Measurements from ENCODE around the gene NUP160. TPM values are rescaled to one million over a fixed set of nuclear protein-coding genes. Genes with fewer than 3 reads are reported as not detected.

Gene NUP160
- total RNA-seq, 1 experiment from 2014 or later, result 89.9 TPM

DNA sequence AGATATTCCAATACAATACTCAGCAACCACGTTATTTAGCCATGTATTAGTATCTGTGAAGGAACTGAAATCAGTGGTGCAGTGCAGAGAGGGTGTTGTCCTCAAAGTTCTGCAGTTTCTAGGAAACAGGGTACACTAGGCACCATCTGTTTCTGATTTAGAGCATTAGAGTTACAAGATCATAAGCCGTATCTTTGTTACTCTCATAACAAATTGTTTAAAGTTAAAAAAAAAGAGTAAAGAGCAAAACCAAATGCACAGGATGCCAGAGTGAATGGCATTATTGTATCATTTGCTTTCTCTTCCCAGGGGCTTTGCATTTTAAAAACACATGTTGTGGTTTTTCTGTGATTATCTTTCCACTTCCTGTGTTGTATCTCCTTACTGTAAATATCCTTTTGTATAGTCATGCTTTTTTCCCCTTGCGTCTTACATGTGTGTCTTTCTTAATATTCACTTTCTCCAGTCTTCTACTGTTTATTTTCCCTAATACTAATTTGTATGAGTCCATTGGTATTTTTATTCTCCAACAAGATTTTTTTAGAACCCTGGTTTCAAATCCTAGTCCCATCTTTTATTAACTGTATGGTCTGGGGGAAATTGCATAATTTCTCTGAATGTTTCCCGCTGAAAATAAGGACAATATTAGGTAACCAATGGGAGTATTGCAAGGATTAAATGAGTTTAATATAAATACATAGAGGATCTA lies 15.2 kb upstream of the NUP160 start (continued):
- TF ChIP-seq MXD4 (CRISPR knock-in tag; IDR thresholded peaks at IDR 0.05; ENCODE audit: borderline replicate concordance), result no peak

DNA sequence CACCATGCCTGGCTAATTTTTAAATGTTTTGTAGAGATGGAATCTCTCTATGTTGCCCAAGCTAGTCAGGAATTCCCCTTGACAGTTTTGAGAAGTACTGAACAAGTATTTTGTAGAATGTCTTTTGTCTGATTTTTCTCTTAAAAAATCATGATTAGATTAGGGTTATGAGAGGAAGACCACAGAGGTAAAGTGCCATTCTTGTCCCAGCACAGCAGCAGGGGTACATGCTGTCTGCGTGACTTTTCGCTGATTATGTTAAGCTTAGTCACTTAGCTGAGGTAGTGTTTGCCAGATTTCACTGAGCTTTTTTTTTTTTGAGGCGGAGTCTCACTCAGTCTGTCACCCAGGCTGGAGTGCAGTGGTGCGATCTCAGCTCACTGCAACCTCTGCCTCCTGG lies 13.6 kb upstream of the NUP160 start:
- Mint-ChIP-seq H3K27me3 (ENCODE audit: low read depth) (no peaks in the 10 kb centered on the region; the same call in 1 of the 2 replicates), H3K27ac (no peak overlapping the region), H3K4me3 (no peak overlapping the region), H3K9me3 (no peaks in the 10 kb centered on the region), H3K4me1 (no peaks in the 10 kb centered on the region), H3K36me3 (no peaks in the 10 kb centered on the region)
- ATAC-seq (no peak), DNase-seq (ENCODE audit: low spot score) (no peak)
- TF ChIP-seq ZNF671 (CRISPR knock-in tag; IDR thresholded peaks at IDR 0.05) (no peak), ZNF219 (CRISPR knock-in tag; IDR thresholded peaks at IDR 0.05; ENCODE audit: borderline replicate concordance) (no peak), TCF7 (CRISPR knock-in tag; IDR thresholded peaks at IDR 0.05; ENCODE audit: low read depth) (no peak), FOXP1 (CRISPR knock-in tag; IDR thresholded peaks at IDR 0.05; ENCODE audit: borderline replicate concordance) (no peak), TP53 (CRISPR knock-in tag; IDR thresholded peaks at IDR 0.05) (no peak), ZBTB21 (CRISPR knock-in tag; IDR thresholded peaks at IDR 0.05; ENCODE audit: borderline replicate concordance) (no peak), PRRX2 (CRISPR knock-in tag; IDR thresholded peaks at IDR 0.05) (no peak), SMAD4 (CRISPR knock-in tag; IDR thresholded peaks at IDR 0.05) (no peak)
- TF ChIP-seq, protein P1, sequence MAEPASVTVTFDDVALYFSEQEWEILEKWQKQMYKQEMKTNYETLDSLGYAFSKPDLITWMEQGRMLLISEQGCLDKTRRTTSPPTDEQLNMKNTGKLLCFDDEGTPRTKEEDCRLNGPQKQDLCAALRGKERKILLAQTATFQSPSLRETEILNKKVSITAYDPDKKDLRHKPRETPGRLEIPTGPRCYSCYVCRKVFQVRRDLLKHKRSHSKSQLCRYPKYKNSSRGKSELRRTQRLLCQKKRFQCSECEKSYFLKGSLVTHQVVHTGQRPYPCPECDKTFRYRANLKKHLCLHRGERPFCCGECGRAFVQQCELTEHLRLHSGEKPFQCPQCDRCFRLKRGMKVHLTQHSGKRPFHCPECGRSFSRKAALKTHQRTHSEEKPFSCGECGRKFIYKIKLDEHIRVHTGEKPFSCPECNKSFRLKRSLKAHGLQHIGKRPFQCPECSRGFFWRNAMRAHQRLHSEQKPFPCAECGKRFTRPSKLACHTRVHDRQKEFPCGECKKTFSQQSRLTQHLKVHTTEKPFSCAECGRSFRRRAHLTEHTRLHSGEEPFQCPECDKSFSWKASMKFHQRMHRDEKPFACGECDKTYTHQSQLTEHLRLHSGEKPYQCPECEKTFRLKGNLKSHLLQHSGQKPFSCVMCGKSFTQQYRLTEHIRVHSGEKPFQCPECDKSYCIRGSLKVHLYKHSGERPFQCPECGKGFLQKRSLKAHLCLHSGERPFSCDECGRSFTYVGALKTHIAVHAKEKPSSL (CRISPR knock-in tag; conservative IDR thresholded peaks at IDR 0.05), result no peak
- TF ChIP-seq, protein P2, sequence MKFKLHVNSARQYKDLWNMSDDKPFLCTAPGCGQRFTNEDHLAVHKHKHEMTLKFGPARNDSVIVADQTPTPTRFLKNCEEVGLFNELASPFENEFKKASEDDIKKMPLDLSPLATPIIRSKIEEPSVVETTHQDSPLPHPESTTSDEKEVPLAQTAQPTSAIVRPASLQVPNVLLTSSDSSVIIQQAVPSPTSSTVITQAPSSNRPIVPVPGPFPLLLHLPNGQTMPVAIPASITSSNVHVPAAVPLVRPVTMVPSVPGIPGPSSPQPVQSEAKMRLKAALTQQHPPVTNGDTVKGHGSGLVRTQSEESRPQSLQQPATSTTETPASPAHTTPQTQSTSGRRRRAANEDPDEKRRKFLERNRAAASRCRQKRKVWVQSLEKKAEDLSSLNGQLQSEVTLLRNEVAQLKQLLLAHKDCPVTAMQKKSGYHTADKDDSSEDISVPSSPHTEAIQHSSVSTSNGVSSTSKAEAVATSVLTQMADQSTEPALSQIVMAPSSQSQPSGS (CRISPR knock-in tag; IDR thresholded peaks at IDR 0.05; ENCODE audit: borderline replicate concordance, low read depth), result no peak
- TF ChIP-seq, protein P3, sequence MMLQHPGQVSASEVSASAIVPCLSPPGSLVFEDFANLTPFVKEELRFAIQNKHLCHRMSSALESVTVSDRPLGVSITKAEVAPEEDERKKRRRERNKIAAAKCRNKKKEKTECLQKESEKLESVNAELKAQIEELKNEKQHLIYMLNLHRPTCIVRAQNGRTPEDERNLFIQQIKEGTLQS (CRISPR knock-in tag; conservative IDR thresholded peaks at IDR 0.05), result no peak
- TF ChIP-seq, protein P4, sequence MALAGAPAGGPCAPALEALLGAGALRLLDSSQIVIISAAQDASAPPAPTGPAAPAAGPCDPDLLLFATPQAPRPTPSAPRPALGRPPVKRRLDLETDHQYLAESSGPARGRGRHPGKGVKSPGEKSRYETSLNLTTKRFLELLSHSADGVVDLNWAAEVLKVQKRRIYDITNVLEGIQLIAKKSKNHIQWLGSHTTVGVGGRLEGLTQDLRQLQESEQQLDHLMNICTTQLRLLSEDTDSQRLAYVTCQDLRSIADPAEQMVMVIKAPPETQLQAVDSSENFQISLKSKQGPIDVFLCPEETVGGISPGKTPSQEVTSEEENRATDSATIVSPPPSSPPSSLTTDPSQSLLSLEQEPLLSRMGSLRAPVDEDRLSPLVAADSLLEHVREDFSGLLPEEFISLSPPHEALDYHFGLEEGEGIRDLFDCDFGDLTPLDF (CRISPR knock-in tag; IDR thresholded peaks at IDR 0.05), result no peak
- TF ChIP-seq, protein P5, sequence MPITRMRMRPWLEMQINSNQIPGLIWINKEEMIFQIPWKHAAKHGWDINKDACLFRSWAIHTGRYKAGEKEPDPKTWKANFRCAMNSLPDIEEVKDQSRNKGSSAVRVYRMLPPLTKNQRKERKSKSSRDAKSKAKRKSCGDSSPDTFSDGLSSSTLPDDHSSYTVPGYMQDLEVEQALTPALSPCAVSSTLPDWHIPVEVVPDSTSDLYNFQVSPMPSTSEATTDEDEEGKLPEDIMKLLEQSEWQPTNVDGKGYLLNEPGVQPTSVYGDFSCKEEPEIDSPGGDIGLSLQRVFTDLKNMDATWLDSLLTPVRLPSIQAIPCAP (CRISPR knock-in tag; IDR thresholded peaks at IDR 0.05), result no peak
- TF ChIP-seq, protein P6, sequence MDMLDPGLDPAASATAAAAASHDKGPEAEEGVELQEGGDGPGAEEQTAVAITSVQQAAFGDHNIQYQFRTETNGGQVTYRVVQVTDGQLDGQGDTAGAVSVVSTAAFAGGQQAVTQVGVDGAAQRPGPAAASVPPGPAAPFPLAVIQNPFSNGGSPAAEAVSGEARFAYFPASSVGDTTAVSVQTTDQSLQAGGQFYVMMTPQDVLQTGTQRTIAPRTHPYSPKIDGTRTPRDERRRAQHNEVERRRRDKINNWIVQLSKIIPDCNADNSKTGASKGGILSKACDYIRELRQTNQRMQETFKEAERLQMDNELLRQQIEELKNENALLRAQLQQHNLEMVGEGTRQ (CRISPR knock-in tag; IDR thresholded peaks at IDR 0.05), result no peak
- ChIA-PET POLR2A (no interaction called here), CTCF (interaction anchor here (1.2 kb wide), 1 partner anchor 9 kb away, joined by 5 read pairs; no protein-coding TSS in a partner anchor)

DNA sequence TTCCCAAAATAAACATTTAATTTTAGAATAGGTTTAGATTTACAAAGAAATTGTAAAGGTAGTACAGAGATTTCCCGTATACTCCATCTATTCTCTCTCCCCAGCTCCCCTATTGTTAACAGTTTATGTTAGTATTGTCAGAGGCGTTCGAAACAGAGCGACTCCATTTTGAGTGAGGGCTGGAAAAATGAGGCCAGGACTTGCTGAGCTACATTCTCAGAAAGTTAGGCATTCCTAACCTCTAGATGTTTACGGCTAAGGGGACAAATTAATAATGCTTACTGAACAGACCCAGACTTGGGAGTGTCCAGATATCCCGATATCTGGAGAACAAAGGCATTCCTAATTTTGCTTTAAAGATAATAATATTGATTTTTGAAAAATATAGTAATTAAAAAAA lies 12.4 kb upstream of the NUP160 start:
- no peak overlapping the region for H3K4me3 Mint-ChIP-seq
- POLR2A ChIA-PET, result interaction anchor here (0.6 kb wide), 1 partner anchor 187 kb away, joined by 4 read pairs; no protein-coding TSS in a partner anchor
- no peak for ATAC-seq
- no peak overlapping the region for H3K27ac Mint-ChIP-seq
- H3K4me1 Mint-ChIP-seq, result no peaks in the 10 kb centered on the region
- H3K27me3 Mint-ChIP-seq (ENCODE audit: low read depth), result no peaks in the 10 kb centered on the region; the same call in none of the 2 replicates
- CTCF ChIA-PET, result no interaction called here
- H3K36me3 Mint-ChIP-seq, result no peaks in the 10 kb centered on the region
- DNase-seq (ENCODE audit: low spot score), result no peak
- H3K9me3 Mint-ChIP-seq, result no peaks in the 10 kb centered on the region
- TF ChIP-seq HMGA2 (CRISPR knock-in tag; IDR thresholded peaks at IDR 0.05) (no peak), TEAD4 (CRISPR knock-in tag; IDR thresholded peaks at IDR 0.05) (no peak), ESRRA (CRISPR knock-in tag; IDR thresholded peaks at IDR 0.05; ENCODE audit: borderline replicate concordance) (no peak)
- TF ChIP-seq, protein P7, sequence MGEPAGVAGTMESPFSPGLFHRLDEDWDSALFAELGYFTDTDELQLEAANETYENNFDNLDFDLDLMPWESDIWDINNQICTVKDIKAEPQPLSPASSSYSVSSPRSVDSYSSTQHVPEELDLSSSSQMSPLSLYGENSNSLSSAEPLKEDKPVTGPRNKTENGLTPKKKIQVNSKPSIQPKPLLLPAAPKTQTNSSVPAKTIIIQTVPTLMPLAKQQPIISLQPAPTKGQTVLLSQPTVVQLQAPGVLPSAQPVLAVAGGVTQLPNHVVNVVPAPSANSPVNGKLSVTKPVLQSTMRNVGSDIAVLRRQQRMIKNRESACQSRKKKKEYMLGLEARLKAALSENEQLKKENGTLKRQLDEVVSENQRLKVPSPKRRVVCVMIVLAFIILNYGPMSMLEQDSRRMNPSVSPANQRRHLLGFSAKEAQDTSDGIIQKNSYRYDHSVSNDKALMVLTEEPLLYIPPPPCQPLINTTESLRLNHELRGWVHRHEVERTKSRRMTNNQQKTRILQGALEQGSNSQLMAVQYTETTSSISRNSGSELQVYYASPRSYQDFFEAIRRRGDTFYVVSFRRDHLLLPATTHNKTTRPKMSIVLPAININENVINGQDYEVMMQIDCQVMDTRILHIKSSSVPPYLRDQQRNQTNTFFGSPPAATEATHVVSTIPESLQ (CRISPR knock-in tag; IDR thresholded peaks at IDR 0.05), result no peak
- TF ChIP-seq, protein P8, sequence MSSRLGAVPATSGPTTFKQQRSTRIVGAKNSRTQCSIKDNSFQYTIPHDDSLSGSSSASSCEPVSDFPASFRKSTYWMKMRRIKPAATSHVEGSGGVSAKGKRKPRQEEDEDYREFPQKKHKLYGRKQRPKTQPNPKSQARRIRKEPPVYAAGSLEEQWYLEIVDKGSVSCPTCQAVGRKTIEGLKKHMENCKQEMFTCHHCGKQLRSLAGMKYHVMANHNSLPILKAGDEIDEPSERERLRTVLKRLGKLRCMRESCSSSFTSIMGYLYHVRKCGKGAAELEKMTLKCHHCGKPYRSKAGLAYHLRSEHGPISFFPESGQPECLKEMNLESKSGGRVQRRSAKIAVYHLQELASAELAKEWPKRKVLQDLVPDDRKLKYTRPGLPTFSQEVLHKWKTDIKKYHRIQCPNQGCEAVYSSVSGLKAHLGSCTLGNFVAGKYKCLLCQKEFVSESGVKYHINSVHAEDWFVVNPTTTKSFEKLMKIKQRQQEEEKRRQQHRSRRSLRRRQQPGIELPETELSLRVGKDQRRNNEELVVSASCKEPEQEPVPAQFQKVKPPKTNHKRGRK (CRISPR knock-in tag; IDR thresholded peaks at IDR 0.05; ENCODE audit: borderline replicate concordance), result no peak
- TF ChIP-seq, protein P9, sequence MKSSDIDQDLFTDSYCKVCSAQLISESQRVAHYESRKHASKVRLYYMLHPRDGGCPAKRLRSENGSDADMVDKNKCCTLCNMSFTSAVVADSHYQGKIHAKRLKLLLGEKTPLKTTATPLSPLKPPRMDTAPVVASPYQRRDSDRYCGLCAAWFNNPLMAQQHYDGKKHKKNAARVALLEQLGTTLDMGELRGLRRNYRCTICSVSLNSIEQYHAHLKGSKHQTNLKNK (CRISPR knock-in tag; IDR thresholded peaks at IDR 0.05), result no peak
